ENCODE results near the gene RAI1. TPM values are rescaled to one million over a fixed set of nuclear protein-coding genes. Genes with fewer than 3 reads are reported as not detected.

RAI1 gene
- polyA plus RNA-seq, 1 donor, result 20.1 TPM

- no peak for DNase-seq
These were observed 20.4 kb downstream of the RAI1 start for GRCh38 chr17:17701658-17702057.

DNA sequence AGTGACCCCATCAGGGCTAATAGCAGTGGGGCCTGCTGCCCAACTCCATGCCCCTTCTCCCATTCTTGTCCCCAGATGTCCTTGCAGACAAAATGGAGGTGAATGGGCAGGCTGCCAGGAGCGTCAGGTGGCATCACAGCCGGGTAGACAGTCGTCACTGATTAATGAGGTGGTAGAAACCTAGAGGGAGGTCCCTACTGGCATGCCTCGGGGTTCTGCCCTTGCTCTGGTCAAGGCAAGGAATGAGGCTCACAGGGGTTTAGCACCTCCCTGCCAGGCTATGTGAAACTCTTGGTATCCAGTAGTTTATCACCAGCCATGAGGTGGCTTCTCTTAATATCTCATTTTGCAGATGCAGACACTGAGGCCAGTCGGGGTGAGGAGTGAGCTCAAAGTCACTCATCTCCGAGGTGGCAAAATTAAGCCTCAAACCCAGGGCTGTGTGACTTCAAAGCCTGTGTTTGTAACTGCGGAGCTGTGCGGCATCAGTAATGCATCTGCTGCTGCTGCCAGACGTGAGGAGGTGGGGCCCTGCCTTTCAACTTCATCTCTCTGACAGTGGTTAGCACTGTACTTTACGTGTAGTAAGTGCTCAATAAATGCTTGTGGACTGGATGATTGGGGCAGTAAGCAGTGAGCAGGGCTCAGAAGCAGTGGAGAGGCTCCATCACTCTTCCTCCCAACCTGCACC, 21.3 kb downstream of the RAI1 start:
- DNase-seq, result no peak

- DNase-seq, result peak; percentile 73
These were observed 22.1 kb downstream of the RAI1 start for GRCh38 chr17:17703140-17703919.

- DNase-seq, result no peak
These were observed 23.7 kb downstream of the RAI1 start for GRCh38 chr17:17704931-17705330.

GRCh38 chr17:17706140-17707060, 25.1 kb downstream of the RAI1 start:
- no peak for DNase-seq

- no peak for DNase-seq
These were observed 27.0 kb downstream of the RAI1 start for GRCh38 chr17:17708295-17708694.

GRCh38 chr17:17708816-17709215, 27.6 kb downstream of the RAI1 start:
- no peak for DNase-seq

DNA sequence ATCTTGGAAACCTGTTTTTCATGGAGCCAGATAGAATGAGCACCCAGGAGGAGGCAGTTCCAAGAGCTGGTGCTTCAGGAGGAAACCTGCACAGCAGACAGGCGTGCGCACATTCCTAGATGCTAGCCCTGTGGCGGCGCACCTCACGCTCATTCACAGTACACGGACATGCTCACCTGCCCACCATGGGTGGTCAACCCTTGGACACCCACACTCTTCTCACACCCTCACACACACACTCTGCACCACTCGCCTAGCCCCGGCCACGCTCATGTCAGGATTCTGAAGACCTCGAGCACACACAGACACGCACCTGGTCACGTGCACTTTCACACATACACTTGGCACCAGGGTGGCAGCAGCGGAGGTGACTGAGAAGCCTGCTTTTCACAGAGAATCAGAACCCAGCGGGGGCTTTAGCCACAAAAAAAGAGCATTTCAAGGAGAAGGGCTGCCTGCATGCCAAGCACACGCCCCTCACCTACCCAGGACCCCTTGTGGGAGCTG, 28.6 kb downstream of the RAI1 start:
- DNase-seq, result no peak

GRCh38 chr17:17710355-17710727, 29.1 kb downstream of the RAI1 start:
- no peak for DNase-seq

- DNase-seq, result no peak
These were observed 29.7 kb downstream of the RAI1 start for GRCh38 chr17:17710728-17711541.

DNA sequence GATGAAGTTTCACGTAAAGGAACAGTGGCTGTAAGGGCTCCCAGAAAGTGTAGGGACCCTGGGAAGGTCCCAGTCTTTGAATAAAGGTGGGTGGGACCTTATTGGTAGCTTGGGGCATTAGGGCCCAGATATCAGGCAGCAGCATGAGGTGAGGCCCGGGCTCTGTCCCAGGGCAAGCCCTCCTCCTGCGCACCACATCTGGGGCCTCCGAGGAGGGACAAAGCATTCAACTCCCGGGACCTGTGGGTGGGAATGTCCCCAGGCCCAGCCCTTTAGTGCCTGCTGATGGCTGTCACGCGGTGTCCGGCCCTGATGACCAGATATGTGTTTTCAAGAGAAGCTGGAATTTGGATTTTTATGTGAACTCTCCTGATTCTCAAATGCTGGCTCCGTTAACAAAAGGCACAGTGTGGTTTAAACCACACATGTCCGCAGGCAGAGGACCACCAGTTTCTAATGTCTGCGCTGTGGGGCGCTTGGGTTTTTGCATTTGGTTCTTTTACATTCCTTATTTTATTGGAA, 30.4 kb downstream of the RAI1 start:
- DNase-seq, result no peak

DNA sequence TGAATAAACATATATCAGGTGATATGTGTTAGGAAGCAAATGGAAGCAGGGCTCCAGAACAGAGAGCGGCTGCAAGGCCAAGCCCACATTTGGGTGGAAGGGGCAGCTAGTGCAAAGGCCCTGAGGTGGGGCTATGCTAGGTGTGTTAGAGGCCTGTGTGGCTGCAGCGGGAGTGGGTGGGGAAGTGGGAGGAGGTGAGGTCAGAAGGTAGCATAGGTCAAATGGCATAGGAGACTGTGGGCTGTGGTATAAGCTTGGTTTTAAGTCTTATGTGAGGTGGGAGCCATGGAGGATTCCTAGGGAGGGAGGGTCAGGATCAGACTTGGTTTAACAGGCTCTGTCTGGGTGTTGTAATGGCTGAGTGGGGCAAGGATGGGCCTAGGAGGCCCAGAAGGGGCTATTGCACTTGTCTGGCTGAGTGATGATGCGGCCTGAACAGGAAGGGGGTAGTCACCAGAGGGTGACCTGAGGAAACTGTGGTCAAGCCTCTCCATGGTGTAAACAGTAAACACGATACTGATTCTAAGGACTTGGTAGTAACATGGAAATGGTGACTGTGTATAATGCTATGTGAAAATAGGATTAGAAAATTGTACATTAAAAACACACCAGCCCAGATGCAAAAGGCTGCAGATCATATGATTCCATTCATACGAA, 31.1 kb downstream of the RAI1 start:
- no peak for DNase-seq

- DNase-seq, result no peak
These were observed 32.6 kb downstream of the RAI1 start for GRCh38 chr17:17713839-17714238.

- DNase-seq, result no peak
These were observed 33.1 kb downstream of the RAI1 start for GRCh38 chr17:17714261-17714866.

DNA sequence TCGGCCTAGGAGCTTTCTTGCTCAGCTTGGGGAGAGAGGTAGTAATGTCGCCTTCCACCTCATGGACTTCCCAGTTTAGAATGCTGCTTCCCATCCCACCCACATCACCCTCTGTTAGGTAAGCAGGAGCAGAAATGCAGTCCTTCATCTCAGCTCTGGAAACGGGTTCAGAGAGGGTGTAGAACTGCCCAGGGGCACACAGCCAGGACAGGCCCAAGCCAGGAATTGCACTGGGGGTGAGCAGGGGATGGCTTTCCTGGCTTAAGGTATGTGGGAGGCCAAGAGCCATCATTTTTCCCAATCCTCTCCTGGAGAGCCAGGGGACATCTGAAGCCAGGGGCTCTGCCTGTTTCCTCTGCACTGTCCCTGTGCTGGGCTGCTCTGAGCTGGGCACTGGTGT, 33.6 kb downstream of the RAI1 start:
- no peak for DNase-seq

- DNase-seq, result no peak
These were observed 35.7 kb downstream of the RAI1 start for GRCh38 chr17:17716837-17717523.

GRCh38 chr17:17718251-17718650, 37.0 kb downstream of the RAI1 start:
- DNase-seq, result no peak

DNA sequence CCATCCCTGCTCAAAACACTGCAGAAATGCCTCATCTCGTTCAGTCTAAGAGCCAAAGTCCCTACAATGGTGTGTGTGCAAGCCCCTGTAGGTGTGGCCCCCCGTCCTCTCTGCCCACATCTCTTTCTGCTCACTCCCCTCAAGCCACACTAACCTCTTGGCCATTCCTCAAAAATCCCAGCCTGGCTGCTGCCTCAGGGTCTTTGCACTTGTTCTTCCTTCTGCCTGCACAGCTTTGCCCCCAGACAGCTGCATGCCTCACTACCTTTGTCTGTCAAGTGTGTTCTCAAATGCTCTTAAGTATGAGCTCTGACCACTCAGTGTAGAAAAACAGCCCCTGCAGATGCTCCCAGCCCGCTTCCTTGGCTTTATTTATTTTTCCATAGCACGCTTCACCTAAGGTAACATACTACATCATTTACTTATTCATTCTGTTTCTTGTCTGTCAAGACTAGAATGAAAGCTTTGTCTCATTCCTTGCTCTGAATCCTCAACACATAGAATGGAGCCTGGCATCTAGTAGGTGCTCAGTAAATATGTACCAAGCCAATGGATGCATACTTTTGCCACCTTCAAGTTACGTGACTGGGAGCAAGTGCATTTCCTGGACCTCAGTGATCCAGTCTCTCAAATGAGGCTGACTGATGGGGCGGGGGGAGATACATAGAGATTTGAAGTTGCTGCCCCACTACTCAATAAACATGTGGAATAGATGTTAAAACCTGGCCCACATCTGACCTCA, 38.1 kb downstream of the RAI1 start:
- no peak for DNase-seq

- DNase-seq, result no peak
These were observed 38.8 kb downstream of the RAI1 start for GRCh38 chr17:17719966-17720543.
